Measurements from ENCODE around the gene URGCP. TPM values are rescaled to one million over a fixed set of nuclear protein-coding genes. Genes with fewer than 3 reads are reported as not detected.

The URGCP gene
- total RNA-seq = 24.4 to 31.3 TPM (median 25.4 TPM) in 3 replicates
- long read RNA-seq, full-length matches to known transcripts = 80 of 94 reads
- long read RNA-seq, partial matches to known transcripts = 2 of 94 reads
- long read RNA-seq, other reads (novel, unspliced or antisense) = 12 of 94 reads

DNA sequence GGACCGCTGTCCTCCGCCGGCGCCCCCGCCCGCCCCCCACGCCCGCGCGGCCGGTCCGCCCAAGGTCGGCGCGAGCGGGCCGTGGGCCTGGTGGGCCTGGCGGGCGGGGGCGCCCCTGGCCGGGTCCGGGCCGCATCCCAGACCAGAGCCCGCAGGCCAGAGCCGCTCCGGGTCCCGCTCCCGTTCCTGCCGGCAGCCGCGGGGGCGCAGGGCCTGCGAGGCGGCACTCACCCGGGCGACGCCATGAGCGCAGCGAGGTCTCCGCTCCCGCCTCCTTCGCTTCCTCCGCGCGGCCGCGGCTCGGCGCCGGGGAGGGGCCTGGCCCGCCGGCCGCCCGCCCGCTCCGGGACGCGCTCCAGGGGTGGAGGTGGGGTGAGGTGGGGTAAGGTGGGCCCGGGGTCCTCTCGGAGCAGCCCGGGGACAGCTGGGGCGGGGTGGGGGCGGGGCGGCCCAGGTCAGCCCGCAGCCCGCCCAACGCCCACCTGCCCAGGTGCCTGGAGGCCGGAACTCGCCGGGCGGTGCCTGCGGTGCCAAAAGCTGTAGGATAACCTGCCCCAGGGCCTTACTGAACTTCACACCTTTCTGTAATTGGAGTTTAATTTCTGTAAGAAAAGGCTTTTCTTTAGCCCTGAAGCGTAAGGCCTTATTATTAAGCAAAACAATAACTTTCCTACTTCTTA is at the start of gene URGCP:
TSS of gene URGCP (minus strand) at position 266 of the 680 bp plus-strand sequence. CDS start at position 245, 21 bp downstream.
- Mint-ChIP-seq H3K4me1 (ENCODE audit: low read depth) (peaks cover 25% of the 10 kb centered on the region), H3K27me3 (ENCODE audit: low read depth) (no peaks in the 10 kb centered on the region), H3K36me3 (ENCODE audit: low read depth) (peaks cover 3% of the 10 kb centered on the region), H3K4me3 (ENCODE audit: unreplicated experiment) (peak within 1 kb of the TSS; percentile 93), H3K9me3 (ENCODE audit: low read depth) (no peaks in the 10 kb centered on the region), H3K27ac (ENCODE audit: unreplicated experiment) (peak within 1 kb of the TSS; percentile 98)
- no peak for DNase-seq (ENCODE audit: low spot score)
- no peak for TF ChIP-seq CTCF (IDR thresholded peaks at IDR 0.05)

DNA sequence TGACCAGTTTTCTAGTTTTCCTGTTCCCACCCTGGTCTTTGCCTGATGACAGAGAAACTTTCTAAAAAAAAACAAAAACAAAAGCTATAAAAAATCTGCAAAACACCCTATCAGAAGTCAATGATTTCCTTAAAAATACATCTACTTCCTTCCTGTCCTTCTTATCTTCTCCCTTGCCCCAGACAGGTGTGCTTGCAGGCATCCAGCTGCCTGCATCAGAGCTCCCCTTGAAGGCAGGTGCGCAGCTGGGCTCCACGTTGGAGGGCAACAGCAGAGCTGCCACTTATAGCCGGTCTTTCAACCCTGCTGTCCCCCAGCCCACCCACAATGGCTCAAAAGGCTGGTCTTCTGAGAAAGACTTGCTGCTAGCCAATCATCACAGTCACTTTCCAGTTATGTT is 49.6 kb upstream of the URGCP start:
- Mint-ChIP-seq H3K4me3 (ENCODE audit: unreplicated experiment) (no peak overlapping the region), H3K27ac (ENCODE audit: unreplicated experiment) (no peak overlapping the region), H3K4me1 (ENCODE audit: low read depth) (no peaks in the 10 kb centered on the region), H3K27me3 (ENCODE audit: low read depth) (no peaks in the 10 kb centered on the region), H3K9me3 (ENCODE audit: low read depth) (no peaks in the 10 kb centered on the region), H3K36me3 (ENCODE audit: low read depth) (peaks cover 16% of the 10 kb centered on the region)
- TF ChIP-seq CTCF (IDR thresholded peaks at IDR 0.05) = no peak
- DNase-seq (ENCODE audit: low spot score) = no peak

DNA sequence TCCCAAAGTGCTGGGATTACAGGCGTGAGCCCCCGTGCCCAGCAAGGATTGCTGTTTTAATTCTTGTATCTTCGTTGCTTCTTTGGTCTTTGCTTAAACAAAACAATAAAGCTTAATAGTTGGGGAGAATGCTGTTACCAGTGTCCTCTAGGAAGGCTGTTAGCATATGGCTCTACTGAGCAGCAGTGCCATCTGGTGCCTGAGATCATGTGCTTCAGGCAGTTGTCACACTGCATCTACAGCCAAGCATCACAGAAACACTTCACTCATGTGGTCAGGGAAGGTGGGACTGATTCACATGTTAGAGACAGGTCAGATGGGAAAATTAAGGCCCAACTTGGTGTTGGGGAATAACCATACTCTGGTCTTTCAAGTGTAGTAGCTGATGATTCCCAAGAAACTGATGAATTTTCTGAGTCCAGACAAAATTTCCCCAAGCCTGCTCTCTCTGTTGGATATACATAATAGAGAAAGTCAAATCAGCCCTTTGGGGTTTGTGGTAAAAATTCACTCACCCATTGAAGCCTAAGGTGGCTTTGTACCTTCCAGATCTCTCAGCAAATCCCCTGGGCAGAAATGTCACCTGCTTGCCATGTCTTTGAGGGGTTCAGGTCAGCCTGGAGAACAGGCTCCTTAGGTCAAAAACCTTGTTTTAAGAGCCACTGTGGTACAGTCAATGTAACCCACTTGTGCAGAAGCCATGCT is 48.3 kb upstream of the URGCP start:
- Mint-ChIP-seq H3K9me3 (ENCODE audit: low read depth) (no peaks in the 10 kb centered on the region), H3K4me3 (ENCODE audit: unreplicated experiment) (no peak overlapping the region), H3K27ac (ENCODE audit: unreplicated experiment) (no peak overlapping the region), H3K36me3 (ENCODE audit: low read depth) (peaks cover 23% of the 10 kb centered on the region), H3K4me1 (ENCODE audit: low read depth) (no peaks in the 10 kb centered on the region), H3K27me3 (ENCODE audit: low read depth) (no peaks in the 10 kb centered on the region)
- TF ChIP-seq CTCF (IDR thresholded peaks at IDR 0.05) = peak; percentile 75
- no peak for DNase-seq (ENCODE audit: low spot score)

GRCh38 chr7:43953071-43953470 is 46.7 kb upstream of the URGCP start:
- Mint-ChIP-seq H3K27me3 (ENCODE audit: low read depth) (no peaks in the 10 kb centered on the region), H3K9me3 (ENCODE audit: low read depth) (no peaks in the 10 kb centered on the region)
- no peak for TF ChIP-seq CTCF (IDR thresholded peaks at IDR 0.05)

GRCh38 chr7:43952028-43952427 is 45.6 kb upstream of the URGCP start:
- no peak for TF ChIP-seq CTCF (IDR thresholded peaks at IDR 0.05)
- Mint-ChIP-seq H3K36me3 (ENCODE audit: low read depth) (peaks cover 33% of the 10 kb centered on the region), H3K4me3 (ENCODE audit: unreplicated experiment) (no peak overlapping the region), H3K4me1 (ENCODE audit: low read depth) (no peaks in the 10 kb centered on the region), H3K27me3 (ENCODE audit: low read depth) (no peaks in the 10 kb centered on the region), H3K9me3 (ENCODE audit: low read depth) (no peaks in the 10 kb centered on the region), H3K27ac (ENCODE audit: unreplicated experiment) (no peak overlapping the region)
- no peak for DNase-seq (ENCODE audit: low spot score)

More at GRCh38 chr7:43953071-43953470, 46.7 kb upstream of the URGCP start:
- DNase-seq (ENCODE audit: low spot score) = no peak
- no peaks in the 10 kb centered on the region for H3K4me1 Mint-ChIP-seq (ENCODE audit: low read depth)
- no peak overlapping the region for H3K27ac Mint-ChIP-seq (ENCODE audit: unreplicated experiment)
- H3K4me3 Mint-ChIP-seq (ENCODE audit: unreplicated experiment) = no peak overlapping the region
- H3K36me3 Mint-ChIP-seq (ENCODE audit: low read depth) = peaks cover 29% of the 10 kb centered on the region
